GM19043 (cell line): ENCODE data around the gene NARF.
"Not testable (repeated sequence)": the region's sequence is repeated elsewhere in the genome, so short reads cannot be mapped to it uniquely, and the experiment has no call there.

Experiments
- ATAC-seq: cut with Tn5 transposase; IDR thresholded peaks from one replicate; pipeline ENCODE4 v1.9.1; 2021; ENCODE audit warnings: low read depth; ENCODE audit not compliant: unreplicated experiment

Gene NARF

GRCh38 chr17:82445542-82445941 lies 13.0 kb upstream of the NARF start:
- ATAC-seq: no peak

DNA sequence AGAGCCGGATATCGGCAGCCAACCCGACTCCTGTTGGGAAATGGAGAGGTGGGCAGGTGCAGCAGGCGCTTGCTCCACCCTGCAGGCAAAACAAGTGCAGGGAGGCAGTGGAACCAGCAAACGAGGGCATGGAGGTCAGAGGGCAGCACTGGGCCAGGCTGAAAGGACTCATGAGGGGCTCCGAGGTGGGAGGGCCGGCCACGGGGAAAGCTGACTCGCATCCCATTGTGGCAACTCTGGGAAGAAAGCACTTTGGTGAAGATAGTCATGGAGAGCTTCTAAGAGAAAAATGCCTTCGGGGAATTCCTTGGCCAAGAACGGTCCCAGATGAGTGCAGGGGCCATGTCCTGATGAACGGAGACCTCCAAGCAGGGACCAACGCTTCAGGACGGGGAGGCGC lies 12.4 kb upstream of the NARF start:
- no peak for ATAC-seq

DNA sequence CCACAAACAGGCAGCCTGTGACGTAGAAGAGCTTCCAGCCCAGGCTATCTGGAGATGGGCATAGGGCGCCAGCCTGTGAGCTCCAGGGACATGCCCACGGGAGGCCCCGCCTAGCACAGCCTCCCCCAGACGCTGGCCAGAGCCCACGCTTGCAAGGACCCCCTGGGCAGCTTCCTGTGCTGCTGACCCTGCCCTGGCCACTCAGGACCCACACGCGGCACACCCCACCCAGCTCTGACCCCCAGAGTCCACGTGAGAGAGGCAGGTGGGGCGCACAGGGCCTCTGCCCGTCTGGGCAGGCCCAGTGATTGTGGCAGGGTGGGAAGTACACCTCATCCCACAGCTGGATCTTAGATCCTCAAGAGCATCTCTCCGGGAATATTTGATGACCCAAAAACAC lies 11.9 kb upstream of the NARF start:
- no peak for ATAC-seq

- ATAC-seq: no peak
Observed at GRCh38 chr17:82447876-82448275, 10.7 kb upstream of the NARF start.

DNA sequence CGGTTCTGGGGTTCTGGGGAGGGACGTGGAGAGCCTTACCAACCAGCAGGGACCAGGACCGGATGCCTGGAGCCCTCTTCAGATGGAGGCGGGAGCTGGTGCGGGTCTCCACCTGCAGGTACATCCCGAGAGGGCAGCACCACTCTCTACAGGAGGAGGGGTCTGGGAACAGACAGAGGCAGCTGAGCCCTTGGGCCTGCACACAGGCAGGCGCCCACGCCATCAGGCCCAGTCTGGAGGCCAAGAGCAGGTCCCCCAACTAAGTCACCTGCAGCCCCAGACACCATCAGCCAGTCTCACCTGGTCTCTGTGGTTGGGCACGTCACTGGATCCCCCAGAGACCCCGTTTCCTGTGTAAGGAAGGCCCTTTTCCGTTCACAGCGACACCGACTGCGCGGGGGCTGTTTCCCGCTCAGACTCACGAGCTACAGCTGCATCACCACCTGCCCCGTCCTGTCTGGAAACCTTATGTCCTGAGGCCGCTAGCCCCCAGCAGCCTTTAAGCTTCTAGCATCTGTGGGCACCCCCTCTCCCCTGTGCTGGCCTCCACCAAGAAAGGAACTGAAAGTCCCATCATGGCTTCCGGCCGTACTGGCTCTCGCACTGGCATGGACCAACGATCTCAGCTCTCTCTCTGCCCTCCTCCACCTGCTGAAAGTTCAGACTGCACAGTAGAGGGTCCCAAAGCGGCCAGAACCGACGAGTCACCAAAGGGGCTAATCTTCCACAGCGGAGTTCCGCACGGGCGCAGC lies 9.2 kb upstream of the NARF start:
- ATAC-seq: peak; percentile 55

DNA sequence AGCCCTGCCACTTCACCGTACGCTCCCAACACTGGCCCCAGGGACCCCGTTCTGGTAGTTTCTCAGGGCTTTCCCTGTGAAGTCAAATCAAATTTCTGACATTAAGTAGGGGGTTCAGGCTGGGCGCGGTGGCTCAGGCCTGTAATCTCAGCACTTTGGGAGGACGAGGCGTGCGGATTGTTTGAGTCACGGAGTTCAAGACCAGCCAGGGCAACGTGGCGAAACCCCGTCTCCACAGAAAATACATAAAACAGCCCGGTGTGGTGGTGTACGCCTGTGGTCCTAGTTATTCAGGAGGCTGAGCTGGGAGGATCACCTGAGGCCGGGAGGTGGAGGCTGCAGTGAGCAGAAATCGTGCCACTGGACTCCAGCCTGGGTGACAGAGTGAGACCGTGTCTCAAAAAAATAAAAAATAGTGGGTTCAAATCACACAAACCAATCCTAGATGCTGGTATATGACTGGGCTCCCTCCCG lies 8.6 kb upstream of the NARF start:
- ATAC-seq: no peak

DNA sequence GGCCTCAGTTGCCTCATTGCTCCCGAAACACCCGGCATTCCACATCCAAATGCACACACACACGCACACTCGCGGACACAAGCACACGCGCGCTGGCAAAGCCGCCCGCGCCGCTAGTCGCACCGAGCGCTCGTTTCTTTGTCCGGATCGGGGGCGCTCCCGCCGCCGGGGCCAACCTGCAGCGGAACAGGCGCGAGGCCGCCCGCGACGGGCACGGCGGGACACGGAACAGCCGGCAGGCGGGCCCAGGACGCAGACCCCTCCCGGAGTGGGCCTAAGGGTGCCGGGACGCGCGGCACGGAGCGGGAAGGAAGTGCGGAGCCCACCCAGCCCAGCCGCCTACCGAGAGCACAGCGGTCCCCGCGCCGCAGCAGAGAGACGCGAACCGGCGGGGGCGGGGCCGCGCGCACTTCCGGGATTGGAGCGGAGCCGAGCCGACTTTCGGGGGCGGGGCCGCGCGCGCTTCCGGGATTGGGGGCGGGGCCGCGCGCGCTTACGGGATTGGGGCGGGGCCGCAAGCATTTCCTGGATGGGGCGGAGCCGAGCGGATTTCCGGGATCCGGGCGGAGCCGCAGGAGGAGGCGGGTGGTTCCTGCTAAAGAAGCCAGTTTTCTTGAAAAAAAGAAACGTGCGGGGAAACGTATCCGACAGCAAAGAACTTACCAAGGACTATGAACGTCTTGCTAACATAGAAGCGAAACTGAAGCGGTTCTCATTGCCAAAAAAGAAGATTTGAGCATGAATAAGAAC lies 8.0 kb upstream of the NARF start, which contains the start of gene CYBC1:
Gene CYBC1 (minus strand): TSS at position 396 of the 750 bp plus-strand sequence. CDS start 1,498 bp downstream, outside the sequence.
- no peak for ATAC-seq

DNA sequence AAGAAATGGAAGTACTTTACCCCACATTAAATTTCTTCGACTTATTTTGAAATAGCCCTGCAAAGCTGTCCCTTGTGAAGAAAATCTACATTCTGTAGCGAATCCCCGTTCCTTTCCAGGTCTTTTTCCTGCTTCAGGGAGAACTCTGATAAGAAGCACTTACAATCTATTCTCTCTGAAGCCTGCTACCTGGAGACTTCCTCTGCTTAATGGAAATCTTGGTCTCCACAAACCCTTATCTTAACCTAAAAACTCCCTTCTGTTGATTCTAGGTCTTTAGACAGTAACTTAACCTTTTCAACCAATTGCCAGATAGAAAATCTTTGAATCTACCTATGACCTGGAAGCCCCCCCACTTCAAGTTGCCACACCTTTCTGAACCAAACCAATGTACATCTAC lies 6.4 kb upstream of the NARF start:
- no peak for ATAC-seq

GRCh38 chr17:82453151-82453550 lies 5.4 kb upstream of the NARF start:
- not testable (repeated sequence) for ATAC-seq

- ATAC-seq: not testable (repeated sequence)
Observed at GRCh38 chr17:82453706-82454105, 4.8 kb upstream of the NARF start.

DNA sequence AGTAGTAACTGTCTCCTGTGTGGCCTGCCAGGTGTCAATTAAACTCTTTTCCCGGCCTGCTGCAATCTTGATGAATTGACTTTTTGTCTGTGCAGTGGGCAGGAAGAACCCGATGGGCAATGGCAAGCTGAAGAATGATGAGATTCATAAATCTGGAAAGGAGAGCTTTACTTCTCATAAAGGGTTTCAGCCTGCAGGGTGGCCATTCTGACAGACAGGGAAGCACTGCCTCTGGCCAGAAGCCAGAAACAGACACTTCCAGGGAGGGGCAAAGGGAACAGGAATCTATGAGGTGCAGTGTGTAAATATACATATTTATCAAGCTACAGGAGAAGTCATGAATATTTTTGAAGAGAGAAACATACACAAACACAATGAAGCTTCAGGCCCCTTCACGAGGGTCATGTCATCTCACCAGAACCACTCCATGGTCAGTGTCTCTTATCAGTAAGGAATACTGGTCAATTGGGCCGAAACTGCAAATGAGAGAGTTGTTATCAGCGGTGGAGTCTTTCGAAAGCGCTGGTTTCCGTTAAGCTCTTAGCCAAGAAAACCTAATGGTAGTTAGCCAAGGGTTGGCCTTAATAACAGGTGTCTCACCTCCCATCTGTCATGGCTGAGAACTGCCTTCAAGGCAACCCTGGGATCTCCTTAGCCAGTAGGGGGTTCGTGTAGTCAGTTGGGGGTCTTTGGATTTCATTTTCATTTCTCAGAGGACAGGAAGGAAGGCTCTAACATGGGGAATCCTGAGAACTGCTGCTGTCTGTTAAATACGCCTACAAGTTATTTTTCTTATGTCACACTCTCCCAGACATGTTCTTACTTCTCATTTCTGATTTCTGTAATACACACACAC lies 1.2 kb upstream of the NARF start:
- no peak for ATAC-seq

- ATAC-seq: no peak
Observed at GRCh38 chr17:82457929-82458178, 687 bp upstream of the NARF start.

GRCh38 chr17:82458885-82459424 lies 414 bp downstream of the NARF start:
- peak; percentile 18 for ATAC-seq

DNA sequence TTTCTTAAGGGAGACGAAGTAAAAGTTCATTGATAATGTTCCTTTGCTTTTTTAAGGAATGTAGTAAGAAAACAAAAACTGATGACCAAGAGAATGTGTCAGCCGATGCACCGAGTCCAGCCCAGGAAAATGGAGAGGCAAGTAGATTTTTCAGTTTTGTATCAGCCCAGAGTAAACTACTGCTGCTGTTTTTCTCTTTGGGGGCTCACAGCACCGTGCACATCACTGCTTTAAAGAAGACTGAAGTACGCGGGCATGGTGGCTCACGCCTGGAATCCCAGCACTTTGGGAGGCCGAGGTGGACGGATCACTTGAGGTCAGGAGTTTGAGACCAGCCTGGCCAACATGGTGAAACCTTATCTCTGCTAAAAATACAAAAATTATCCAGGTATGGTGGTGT lies 1.4 kb downstream of the NARF start:
- ATAC-seq: not testable (repeated sequence)

DNA sequence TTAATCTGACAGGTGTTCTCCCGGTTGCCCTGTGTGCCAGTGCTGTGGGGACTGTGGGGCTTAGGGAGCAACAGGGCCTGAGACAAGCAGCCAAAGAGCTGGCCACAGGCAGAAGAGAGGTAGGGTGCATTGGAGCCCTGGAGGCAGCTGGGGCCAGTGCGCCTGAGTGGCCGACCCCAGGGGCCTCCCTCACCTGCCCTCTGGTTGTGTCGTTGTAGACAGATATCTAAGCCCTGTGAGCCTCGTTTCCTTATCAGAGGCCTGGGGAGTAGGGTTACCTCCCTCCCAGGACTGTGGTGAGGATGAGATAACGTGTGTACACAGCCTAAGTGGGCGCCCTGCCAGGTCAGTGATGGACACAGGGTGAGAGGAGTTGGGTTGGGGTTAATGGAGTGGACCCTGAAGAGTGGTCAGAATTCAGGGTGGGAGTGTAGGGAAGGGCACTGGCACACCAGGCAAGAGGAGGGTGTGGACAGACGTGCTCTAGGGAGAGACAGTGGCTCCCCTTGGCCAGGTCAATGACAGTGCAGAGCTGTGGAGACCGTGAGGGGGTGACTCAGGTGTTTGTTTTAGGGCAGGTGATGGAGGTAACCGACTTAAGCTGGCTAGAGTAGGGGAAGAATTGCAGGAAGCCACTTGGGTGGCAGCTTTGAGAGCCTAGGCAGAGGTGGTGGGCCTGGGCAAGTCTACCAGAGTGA lies 3.4 kb downstream of the NARF start:
- no peak for ATAC-seq

DNA sequence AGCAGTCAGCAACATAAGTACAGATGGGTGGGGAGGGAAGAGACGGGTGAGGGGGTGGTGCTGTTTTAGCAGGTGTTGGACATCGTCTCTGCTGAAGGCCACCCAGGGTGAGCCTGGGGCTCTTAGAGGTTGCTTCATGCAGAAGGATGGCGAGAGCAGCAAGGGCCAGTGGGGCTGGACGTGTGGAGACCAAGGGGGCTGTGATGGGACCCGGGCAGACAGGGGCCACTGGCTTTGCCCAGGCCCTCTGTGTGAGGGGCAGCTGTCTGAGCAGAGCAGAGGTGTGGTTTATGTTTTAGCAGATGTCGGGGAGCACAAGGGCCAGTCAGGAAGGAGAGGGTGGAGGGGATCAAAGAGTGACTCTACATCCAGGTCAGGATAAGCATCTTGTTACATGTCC lies 4.8 kb downstream of the NARF start:
- no peak for ATAC-seq

DNA sequence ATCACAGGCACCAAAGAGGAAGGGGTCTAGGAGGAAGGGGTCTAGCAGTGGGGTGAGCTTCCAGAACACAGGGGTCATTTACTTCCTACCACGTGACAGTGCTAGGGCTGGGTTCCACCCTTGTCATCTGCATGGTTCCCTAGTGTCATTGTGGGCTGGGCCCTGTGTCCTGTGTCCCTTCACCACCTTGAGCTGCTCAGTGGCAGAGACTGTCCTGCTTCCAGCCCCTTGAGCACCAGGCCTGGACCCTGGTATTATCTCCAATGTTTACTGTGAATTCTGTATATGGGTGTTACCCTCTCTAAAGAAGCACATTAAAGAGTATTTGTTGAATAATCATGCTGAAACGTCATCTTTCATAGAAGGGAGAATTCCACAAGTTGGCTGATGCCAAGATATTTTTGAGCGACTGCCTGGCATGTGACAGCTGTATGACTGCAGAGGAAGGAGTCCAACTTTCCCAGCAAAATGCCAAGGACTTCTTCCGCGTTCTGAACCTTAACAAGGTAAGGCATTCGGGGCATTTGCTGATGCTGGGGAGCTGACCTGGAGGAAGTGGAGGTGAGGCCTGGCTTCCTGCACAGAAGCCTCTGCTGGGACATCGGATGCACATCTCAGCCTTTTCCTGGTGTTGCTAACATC lies 5.5 kb downstream of the NARF start:
- ATAC-seq: no peak

DNA sequence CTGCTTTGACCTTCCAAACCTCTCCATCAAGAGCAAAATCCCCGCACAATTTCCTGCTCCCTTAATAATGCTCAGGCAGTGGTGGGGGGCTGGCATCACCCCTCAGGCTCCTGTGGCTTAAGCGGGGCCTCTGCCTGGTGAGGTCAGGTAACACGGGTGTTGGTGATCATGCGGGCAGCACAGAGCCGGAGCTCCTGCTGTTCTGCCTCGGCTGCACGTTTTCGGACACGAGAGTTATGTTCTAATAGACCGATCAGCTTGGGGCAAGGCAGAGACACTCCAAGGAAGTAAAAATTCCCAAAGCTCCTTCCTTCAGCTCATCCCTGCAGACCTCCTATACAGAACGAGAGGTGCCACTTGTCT lies 6.0 kb downstream of the NARF start:
- no peak for ATAC-seq

DNA sequence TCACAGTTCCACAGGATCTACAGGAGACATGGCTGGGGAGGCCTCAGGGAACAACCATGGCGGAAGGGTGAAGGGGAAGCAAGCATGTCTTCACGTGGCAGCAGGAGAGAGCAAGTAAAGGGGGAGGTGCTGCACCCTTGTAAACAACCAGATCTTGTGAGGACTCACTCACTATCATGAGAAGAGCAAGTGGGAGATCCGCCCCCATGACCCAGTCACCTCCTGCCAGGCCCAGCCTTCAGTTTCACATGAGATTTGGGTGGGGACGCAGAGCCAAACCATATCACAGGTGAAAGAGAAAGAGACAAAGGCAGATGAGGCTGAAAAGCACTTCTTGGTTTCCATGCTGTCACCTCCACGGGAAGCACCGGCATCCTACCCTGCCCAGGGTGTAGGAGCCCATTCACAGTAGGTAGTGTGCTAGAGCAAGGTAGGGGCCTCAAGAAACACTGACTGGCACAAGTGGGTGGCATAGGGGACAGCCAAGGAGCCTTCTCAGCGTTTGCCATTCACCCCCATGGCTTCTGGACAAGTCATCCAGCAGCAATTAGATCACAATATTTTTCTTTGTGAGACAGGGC lies 6.6 kb downstream of the NARF start:
- ATAC-seq: no peak

GRCh38 chr17:82468692-82469091 lies 10.2 kb downstream of the NARF start:
- no peak for ATAC-seq
